NCI-H748 treated with DMSO at 0.1 percent for 48 hours (cell line): ENCODE measurements around the gene IL23R.
"Not testable (repeated sequence)": the region's sequence is repeated elsewhere in the genome, so short reads cannot be mapped to it uniquely, and the experiment has no call there.

ENCODE experiments used
- DNase-seq: peaks from one replicate; lab custom pipeline; 2025; lab: John Stamatoyannopoulos, UW

IL23R gene

GRCh38 chr1:67194209-67194863 lies 28.1 kb downstream of the IL23R start:
- DNase-seq: no peak

GRCh38 chr1:67200755-67201154 lies 34.5 kb downstream of the IL23R start:
- DNase-seq: no peak

DNA sequence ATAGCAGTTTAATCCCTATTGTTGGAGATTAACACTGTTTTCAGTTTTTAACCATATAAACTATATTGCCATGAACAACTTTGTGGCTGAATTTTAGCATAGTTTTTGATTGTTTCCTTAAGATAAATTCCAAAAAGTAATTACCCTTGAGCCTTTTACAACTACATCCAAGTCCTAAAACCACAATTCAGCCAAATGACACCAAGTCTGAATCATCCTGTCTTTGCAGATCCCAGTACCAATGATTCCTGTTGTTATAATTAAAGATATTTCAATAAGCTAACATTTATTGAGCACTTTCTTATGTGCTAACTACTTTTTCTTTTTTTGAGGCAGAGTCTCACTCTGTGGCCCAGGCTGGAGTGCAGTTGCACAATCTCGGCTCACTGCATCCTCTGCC lies 35.6 kb downstream of the IL23R start:
- DNase-seq: no peak

- DNase-seq: no peak
Measured at GRCh38 chr1:67204298-67204980, 38.2 kb downstream of the IL23R start.

DNA sequence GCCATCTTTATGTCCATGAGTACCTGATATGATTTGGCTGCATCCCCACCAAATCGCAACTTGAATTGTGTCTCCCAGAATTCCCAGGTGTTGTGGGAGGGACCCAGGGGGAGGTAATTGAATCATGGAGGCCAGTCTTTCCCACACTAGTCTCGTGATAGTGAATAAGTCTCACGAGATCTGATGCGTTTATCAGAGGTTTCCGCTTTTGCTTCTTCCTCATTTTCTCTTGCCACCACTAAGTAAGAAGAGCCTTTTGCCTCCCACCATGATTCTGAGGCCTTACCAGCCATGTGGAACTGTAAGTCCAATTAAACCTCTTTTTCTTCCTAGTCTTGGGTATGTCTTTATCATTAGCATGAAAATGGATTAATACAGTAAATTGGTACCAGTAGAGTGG lies 41.1 kb downstream of the IL23R start:
- not testable (repeated sequence) for DNase-seq

GRCh38 chr1:67208217-67208616 lies 42.0 kb downstream of the IL23R start:
- no peak for DNase-seq

DNA sequence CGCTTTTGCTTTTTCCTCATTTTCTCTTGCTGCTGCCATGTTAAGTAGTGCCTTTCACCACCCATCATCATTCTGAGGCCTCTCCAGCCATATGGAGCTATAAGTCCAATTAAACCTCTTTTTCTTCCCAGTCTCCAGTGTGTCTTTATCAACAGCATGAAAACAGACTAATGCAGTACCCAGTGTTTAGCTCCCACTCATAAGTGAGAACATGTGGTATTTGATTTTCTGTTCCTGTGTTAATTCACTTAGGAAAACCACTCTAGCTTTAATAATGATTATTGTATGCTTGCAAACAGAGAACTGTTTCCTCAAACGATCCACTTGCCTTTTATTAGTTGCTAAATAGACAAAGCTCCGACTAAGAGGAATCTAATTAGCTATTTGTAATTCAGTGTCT lies 43.3 kb downstream of the IL23R start:
- DNase-seq: no peak

DNA sequence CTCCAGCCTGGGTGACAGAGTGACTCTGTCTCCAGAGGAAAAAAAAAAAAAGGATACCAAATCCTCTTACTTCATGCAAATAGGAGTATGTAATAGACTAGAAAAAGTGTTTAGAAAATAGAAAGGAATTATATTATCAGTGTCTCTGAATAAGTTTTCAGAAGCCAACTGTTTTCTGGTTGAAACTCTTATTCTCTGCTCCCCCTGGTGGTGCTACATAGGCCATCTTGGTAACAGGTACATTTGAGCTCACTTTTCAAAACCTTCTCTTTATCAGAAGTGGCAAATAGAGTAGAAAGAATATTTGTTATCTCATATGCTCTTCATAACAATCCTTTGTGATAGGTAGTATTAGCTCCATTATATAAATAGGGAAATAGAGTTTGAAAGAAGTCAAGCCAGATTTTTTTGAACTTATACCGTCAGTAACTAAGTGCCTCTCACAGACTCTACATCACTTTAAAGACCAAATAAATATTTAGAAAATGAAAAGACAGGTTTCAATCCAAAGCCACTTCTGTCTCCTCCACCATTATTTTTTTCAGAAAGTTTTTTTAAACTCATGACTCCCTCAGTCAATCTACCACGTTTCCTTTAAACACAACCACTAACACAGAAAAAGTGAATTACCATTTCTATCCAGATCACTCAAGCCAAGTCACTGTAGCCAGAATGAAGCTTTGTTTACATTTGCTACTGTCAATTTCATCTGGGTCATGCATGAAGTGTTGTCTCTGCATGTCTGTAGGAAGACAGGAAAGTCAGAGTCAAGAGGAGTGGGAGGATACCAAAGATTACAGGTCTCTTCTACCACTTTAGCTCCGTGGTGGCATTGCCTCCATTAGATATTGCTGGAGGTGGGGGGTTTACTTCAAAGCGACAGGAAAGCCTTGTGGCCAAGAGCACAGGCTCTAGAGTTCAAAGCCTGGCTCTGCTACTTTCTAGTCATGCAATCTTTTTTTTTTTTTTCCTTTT lies 45.6 kb downstream of the IL23R start:
- peak; percentile 9 for DNase-seq

DNA sequence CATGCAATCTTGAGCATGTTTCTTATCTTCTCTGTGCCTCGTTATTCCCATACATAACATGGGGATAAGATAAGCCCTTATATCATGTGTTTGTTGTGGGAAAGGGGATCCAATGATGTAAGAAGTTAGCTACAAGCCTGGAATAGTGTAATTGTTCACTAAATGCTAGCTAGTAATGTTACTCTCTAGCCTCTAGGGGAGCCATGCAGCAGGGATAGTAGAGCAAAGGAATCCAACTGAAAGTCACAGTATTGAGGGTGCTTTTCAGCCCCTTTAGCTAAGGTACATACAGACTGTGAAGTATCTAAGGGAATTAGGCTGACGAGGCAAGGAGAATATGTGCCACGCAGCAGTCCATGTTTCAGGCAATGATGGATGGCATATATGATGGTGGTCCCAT lies 46.9 kb downstream of the IL23R start:
- DNase-seq: no peak

GRCh38 chr1:67213948-67214347 lies 47.7 kb downstream of the IL23R start:
- DNase-seq: no peak

- no peak for DNase-seq
Measured at GRCh38 chr1:67214420-67215174, 48.3 kb downstream of the IL23R start.

- no peak for DNase-seq
Measured at GRCh38 chr1:67216401-67216800, 50.1 kb downstream of the IL23R start.

GRCh38 chr1:67217417-67217816 lies 51.2 kb downstream of the IL23R start:
- DNase-seq: no peak

DNA sequence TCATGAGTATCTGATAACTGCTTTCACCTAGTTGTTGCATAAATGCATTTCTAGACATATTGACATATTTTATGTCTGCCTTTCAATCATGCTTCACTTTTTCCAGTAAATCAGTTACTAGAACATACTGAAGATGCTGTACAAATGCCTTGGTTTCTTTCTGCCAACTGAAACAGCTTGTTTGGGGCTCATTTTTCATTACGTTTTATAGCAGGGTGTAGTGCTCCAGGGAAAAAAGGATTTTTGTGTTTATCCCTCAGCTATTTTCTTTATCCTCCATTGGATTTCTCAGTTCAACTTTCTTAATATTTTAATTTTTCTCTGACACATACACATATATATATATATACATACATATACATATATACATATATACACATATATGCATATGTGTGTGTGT lies 51.7 kb downstream of the IL23R start:
- no peak for DNase-seq

- no peak for DNase-seq
Measured at GRCh38 chr1:67224856-67225255, 58.6 kb downstream of the IL23R start.

GRCh38 chr1:67226688-67227087 lies 60.4 kb downstream of the IL23R start:
- DNase-seq: no peak

- no peak for DNase-seq
Measured at GRCh38 chr1:67227196-67227595, 60.9 kb downstream of the IL23R start.

DNA sequence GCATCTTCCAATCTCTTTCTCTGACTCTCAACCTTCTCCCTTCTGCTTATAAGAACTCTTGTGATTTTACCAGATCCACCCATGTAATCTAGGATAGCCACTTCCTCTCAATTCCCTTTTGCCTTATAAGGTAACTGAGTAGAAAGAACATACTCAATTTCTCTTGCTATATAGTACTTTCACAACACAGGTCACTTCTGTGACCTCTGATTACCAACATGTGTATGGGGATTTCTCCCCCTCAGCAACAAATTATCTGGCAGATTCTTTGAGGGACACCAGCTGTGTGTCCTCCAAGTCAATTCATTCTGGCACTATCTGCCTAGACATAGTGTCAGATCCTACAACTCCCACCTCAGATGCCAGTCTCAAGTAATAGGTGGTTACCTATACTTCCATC lies 62.5 kb downstream of the IL23R start:
- DNase-seq: no peak

DNA sequence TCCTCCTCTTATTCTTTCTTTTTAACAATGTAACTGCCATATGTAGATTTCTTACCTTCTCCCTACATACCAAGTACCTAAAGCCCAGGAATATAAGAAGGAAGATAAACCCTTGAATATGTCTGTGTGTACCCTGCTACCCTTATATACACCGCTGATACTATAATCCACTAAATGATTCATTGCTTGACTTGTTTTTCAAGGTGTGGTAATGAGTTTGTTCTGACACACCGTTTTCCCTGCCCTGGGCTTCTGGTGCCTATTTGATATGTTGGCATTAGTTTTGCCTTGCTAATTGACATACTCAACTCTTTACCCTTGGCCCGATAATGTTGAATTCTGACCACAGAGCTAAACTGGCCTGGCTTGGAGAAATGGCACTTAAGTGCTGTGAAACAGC lies 64.3 kb downstream of the IL23R start:
- DNase-seq: no peak

DNA sequence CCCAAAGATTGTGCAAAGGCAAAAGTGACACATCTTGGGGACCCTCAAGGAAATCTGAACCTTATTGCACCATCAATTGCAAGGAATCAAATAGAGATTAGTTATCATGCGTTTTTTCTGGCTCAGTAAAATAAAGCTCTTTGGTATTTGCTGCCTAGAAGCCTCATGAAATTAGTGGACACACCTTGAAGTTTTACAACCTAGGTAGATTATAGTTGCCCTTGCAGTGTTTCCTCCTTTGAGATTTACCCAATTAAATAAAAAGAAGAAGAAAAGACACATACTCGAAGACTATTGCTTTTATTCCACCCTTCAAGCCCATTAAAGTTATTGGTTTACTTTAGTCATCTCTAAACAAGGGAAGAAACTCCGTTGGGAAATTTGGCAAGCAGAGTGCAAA lies 70.0 kb downstream of the IL23R start:
- DNase-seq: no peak

GRCh38 chr1:67239738-67240137 lies 73.5 kb downstream of the IL23R start:
- no peak for DNase-seq

DNA sequence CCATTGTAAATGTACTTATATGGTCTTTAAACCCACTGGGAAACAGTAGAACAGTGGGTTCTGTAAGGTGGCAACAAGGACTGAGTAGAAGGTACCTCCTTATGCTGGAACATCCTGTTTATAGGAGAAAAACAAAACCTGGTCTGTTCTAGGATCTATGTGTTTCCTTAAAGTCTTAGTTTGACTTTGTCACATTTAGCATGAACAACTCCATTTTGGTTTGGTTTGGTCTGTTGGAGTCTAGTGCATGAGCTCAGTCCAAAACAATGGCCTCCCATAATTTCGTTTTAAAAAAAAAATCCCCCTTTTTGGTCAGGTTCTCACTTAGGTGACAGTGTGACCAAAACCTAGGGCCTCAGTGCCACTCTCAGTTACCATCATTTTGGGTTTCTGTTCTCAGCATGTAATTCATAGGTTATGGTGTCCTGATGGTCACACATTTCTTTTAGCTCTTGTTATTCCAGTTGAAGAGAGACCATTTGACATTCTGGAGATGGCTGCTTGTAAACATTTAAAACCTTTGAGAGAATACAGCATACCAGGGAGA lies 75.0 kb downstream of the IL23R start:
- DNase-seq: no peak
